UCSD-AML1 (cell line): ENCODE data around the gene TRIM9.

ENCODE experiments used
- DNase-seq: peaks from one replicate; lab custom pipeline; 2025; ENCODE audit not compliant: unreplicated experiment; lab: John Stamatoyannopoulos, UW

TRIM9 gene

DNA sequence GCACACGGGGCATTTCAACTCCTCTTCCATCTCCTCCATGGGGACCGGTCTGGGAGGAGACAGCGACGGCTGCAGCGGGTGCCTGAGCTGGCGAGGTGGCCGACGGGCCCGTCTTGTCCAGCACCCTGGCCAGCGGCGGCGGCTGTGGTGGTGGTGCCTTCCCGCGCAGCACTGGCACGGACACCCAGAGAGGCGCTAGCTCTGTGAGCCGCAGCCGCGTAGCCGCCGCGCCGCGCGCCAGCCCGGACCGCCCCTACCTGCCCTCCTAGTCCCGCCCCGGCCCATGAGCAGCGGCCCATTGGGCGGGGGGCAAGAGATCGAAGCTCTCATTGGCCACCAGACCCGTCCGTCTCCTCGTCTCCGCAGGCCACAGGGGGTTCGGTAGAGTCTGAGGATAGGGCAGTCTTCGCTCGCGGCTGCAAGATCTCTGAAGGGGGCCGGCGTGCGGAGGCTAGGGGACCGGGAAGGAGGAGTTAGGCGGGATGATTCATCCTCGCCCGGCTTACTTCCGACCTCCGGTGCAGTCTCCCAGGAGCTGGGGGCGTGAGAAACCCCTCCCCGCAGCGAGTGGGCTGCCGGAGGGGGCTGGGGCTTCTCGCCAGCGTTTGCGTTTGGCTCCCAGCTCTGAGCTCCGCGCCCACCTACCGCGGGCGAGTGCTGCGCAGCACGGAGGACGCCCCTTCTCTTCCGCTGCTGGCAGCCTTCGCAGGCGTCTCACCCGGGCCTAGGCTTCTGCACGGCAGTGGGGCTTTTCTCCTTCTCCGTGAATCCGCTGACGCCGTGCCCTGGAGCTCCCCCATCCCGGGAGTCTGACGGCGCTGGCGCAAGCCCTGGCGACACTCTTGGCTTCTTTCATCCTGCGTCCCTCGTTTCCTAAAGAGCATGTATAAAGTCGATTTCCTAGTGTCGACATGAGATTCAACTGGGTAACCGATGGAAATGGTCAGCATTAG lies at the start of gene TRIM9:
Gene TRIM9 (minus strand): TSS at position 205 of the 953 bp plus-strand sequence. CDS start 166 bp downstream, at position 39.
- DNase-seq = peak; percentile 52

- DNase-seq = no peak
These were observed 46.0 kb upstream of the TRIM9 start for GRCh38 chr14:51140856-51141255.

DNA sequence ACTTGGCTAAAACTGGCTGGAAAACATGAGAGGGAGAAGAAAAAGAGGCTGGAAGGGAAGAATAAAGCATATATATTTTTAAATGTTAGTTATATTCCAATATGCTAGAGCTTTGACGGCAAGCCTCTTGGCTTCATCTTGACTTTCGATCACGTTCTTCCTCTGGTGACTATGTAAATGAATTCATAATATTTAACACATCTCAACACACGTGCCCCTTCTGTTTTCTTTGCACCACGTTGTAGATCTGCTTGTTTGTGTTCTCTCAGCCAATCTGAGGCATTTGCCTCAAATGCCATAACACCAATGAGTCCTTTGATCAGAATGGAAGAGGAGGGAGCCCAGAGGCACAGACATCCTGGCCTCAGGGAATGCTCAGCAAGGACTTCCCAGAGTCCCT lies 45.4 kb upstream of the TRIM9 start:
- DNase-seq = no peak

- no peak for DNase-seq
These were observed 44.3 kb upstream of the TRIM9 start for GRCh38 chr14:51139121-51139681.

GRCh38 chr14:51138404-51139103 lies 43.6 kb upstream of the TRIM9 start:
- no peak for DNase-seq

DNA sequence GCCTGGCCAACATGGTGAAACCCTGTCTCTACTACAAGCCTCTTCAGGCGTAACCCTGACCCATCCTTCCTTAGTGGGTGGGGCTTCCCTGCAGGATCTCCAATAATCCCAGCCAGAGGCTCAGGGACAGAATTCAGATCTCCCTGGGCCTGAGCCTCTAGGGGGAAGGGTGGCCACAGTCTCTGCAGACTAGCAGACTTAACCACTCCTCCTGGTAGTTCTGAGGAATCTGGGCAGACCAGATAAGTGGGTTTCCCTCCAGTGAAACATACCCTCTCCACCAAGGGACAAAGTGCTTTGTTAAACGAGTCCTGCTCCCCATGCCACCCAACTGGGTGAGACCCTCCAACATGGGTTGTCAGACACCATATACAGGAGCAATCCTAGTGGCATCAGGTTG lies 36.6 kb upstream of the TRIM9 start:
- no peak for DNase-seq

DNA sequence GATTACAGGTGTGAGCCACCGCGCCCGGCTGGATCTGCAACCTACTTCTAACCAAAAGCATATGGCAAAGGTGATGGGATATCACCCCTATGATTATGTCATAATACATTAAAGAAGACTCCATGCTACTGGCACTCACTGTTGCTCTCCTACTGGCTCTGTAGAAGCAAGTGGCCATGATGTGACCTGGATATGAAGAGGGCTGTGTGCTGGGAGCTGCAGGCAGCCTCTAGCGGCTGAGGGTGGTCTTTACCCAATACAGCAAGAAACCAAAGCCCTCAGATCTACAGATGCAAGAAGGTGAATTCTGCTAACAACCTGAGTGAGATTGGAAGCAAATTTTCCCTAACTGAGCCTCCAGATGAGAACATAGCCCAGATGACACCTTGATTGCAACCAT lies 34.2 kb upstream of the TRIM9 start:
- DNase-seq = no peak

DNA sequence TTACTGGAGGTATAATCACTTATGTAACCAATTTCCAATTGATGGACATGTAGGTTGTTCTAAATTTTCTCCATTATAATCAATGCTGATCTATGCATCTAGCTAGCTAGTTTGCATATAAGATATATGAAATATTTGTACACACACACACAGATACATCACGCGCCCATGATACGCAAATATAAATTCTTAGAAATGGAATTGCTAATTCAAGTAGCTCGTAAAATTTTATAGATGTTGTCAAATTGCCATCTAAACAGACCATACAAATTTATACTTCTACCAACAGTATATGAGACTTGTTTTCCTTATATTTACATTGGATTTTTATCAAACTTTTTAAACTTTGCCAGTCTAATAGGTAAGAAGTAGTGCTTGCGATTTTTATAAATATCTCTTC lies 29.1 kb upstream of the TRIM9 start:
- DNase-seq = no peak

DNA sequence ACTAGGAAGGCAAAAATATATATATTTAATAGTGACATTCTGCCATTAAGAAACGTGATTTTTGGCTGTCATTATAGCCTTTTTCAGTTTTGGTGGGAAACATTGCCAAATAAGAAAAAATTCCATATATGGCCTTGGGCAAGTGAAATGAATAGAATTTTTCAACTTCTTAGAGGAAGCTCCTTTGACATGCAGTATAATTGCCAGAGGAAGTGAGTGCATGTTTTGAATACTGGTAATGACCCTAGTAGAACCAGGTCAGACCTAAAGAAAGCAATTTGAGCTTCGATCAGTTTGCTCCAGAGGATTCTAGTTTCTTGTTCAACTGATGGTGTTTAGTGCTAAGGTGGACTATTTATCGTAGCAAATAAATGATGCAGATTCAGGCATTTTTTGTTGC lies 26.2 kb upstream of the TRIM9 start:
- no peak for DNase-seq

GRCh38 chr14:51119411-51120051 lies 24.6 kb upstream of the TRIM9 start:
- no peak for DNase-seq

- no peak for DNase-seq
These were observed 24.1 kb upstream of the TRIM9 start for GRCh38 chr14:51118993-51119392.

DNA sequence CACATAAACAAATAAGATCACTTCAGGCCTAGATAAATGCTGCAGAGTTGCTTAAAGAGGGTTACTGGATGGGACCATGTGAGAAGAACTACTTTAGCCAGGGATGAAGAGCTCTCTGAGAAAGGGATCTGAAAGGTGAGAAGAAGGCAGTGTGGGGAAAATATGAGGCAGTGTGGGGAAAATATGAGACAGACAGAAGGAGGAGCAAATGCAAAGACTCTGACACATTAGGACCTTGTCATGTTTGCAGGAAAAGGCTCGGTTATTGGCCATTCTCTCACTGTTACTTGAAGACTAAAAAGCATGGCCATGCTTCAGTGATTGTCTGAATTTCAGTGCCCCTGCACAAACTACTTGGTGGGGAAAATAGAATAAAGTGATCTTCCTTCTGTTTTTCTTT lies 22.7 kb upstream of the TRIM9 start:
- no peak for DNase-seq

- DNase-seq = no peak
These were observed 21.8 kb upstream of the TRIM9 start for GRCh38 chr14:51116682-51117081.

GRCh38 chr14:51109651-51110050 lies 14.7 kb upstream of the TRIM9 start:
- no peak for DNase-seq

- DNase-seq = no peak
These were observed 12.9 kb upstream of the TRIM9 start for GRCh38 chr14:51107801-51108200.

DNA sequence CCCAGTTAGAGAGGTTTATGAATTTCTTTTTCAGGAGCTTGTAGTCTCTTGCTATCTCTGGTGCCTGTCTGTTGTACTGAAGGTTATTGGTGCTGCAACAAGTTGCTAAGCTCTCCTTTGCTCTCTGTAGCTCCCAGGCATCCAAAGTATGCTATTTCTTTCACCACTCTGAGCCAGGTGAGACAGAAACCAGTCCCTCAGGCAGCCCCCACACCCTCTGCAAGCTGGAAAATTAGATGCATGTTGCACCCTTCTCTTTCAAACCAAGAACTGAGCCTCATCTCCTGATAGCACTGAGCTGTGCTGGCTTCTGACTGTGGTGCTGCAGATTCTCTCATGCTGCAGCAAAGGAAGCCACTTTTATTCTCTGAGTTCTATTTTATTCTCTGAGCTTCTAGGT lies 9.6 kb upstream of the TRIM9 start:
- DNase-seq = no peak

DNA sequence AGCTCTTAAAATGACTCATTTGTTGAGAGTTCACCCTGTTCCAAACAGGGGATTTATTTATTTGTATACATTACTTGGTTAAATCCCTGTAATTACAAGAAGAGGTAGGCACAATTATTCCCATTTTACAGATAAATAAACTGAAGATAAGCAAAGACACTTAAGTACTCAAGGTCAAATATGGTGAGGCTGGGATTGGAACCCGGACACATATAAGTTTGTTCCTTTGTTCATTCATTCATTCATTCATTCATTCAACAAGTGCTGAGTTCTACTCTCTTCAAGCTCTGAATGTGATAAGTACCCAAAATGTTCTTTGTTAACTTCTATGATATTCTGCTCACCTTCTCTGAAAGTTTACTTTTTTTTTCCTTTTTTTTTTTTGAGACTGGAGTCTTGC lies 2.4 kb upstream of the TRIM9 start:
- no peak for DNase-seq

DNA sequence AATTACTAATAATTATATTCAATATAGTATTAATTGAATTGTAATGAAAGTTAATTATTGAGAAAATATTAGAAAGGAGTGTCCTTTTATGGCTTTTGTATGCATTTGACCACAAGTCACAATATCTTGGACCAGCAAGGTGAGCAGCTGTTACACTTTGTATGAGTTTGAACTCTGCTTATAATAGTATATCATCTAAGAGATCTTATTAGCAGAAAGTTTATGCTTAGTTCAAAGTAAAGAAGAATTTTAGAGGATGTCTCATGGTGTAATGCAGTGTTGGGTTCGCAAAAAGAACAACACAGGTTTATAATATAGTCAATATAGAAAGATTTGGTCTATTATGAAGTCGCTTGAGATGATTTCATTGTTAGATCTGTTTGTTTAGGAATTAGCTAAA lies 2.0 kb upstream of the TRIM9 start:
- DNase-seq = no peak

- no peak for DNase-seq
These were observed 1.2 kb upstream of the TRIM9 start for GRCh38 chr14:51095854-51096823.

- no peak for DNase-seq
These were observed 553 bp downstream of the TRIM9 start for GRCh38 chr14:51094282-51094821.
